Endothelial cell of umbilical vein (primary cell): Measurements from ENCODE around the gene MTX1. TPM values are rescaled to one million over a fixed set of nuclear protein-coding genes. Genes with fewer than 3 reads are reported as not detected.

Experiments
- BruUV-seq: library from RNA; stranded (reverse); fragments of 400-500 nt; replicated peaks from 2 replicates; lab custom pipeline; 2021; lab: Mats Ljungman, UMichigan
- CTCF ChIA-PET: fragments of 300-600, 350-600 bp; sonication (Branson Sonifier 250); formaldehyde crosslinking; loops from one replicate; lab custom pipeline; 2021; ENCODE audit warnings: antibody characterized with exemption, inconsistent platforms; lab: Charles Lee
- POLR2A ChIA-PET: fragments of 300-600, 350-600 bp; sonication (Branson Sonifier 250); formaldehyde crosslinking; loops from one replicate; lab custom pipeline; 2021; ENCODE audit warnings: antibody characterized with exemption, inconsistent platforms; lab: Charles Lee
- DNase-seq: peaks from one replicate; pipeline ENCODE4 v3.0.0-alpha.2; 2011; ENCODE audit warnings: low read depth, low spot score
- FAIRE-seq: peaks from 2 replicates; lab custom pipeline; 2011; peaks lifted over from hg19 to GRCh38; lab: Jason Lieb, UNC
- H2AFZ ChIP-seq: 2 replicates; pipeline ENCODE4 v1.6.0; 2012; ENCODE audit warnings: low read depth, low read length, control low read depth, inconsistent platforms
- H3K27ac ChIP-seq: 2 replicates; pipeline ENCODE4 v1.5.1; 2011; ENCODE audit warnings: low read depth, mild to moderate bottlenecking, control low read depth, low read length, moderate library complexity; ENCODE audit not compliant: insufficient read depth
- H3K27me3 ChIP-seq, 2 experiments: 2 replicates each; pipeline versions ENCODE4 v1.6.0 to v1.6.1; 2011; ENCODE audit warnings: low read length in 2 of 2, mixed read lengths in 1 of 2; ENCODE audit not compliant: control insufficient read depth in 2 of 2, insufficient read depth in 2 of 2
- H3K36me3 ChIP-seq, 2 experiments: 2 replicates in 1 of 2; 3 replicates in 1 of 2; pipeline ENCODE4 v1.5.1; 2011; ENCODE audit warnings: low read length in 2 of 2, mild to moderate bottlenecking in 1 of 2, moderate library complexity in 1 of 2; ENCODE audit not compliant: control insufficient read depth in 2 of 2, insufficient read depth in 2 of 2; ENCODE audit errors: extremely low read depth in 1 of 2
- H3K4me1 ChIP-seq: 3 replicates; pipeline ENCODE4 v1.5.1; 2011; ENCODE audit warnings: mild to moderate bottlenecking, low read length; ENCODE audit not compliant: control insufficient read depth, insufficient read depth; ENCODE audit errors: extremely low read depth
- H3K4me2 ChIP-seq: 2 replicates; pipeline ENCODE4 v1.6.1; 2011; ENCODE audit warnings: low read length, control low read depth, mixed read lengths; ENCODE audit not compliant: insufficient read depth
- H3K4me3 ChIP-seq, 3 experiments: fragments of 200-600 bp in 1 of 3; sonication (generic), shearing (Covaris generic) in 1 of 3; replicated peaks in 1 of 3; 2 replicates each; pipeline ENCODE4 v1.5.1; 2011 to 2016; ENCODE audit warnings: control low read depth in 3 of 3, low read length in 3 of 3, mild to moderate bottlenecking in 2 of 3, inconsistent platforms in 1 of 3, low read depth in 1 of 3, moderate library complexity in 1 of 3; ENCODE audit not compliant: insufficient read depth in 1 of 3
- H3K79me2 ChIP-seq: 2 replicates; pipeline ENCODE4 v1.6.0; 2012; ENCODE audit warnings: low read length, inconsistent platforms; ENCODE audit not compliant: control insufficient read depth, insufficient read depth
- H3K9ac ChIP-seq: replicated peaks from 2 replicates; pipeline ENCODE3; 2011; ENCODE audit warnings: low read length, control low read depth; ENCODE audit not compliant: insufficient read depth; ENCODE audit errors: extremely low read depth
- H3K9me1 ChIP-seq: replicated peaks from 3 replicates; pipeline ENCODE4 v1.6.0; 2011; ENCODE audit warnings: mild to moderate bottlenecking, low read length; ENCODE audit not compliant: control insufficient read depth, insufficient read depth; ENCODE audit errors: extremely low read depth
- H3K9me3 ChIP-seq: replicated peaks from 2 replicates; pipeline ENCODE4 v1.5.1; 2012; ENCODE audit warnings: low read length, inconsistent platforms; ENCODE audit not compliant: control insufficient read depth, insufficient read depth
- H4K20me1 ChIP-seq: replicated peaks from 2 replicates; pipeline ENCODE3; 2011; ENCODE audit warnings: mild to moderate bottlenecking, low read length; ENCODE audit not compliant: control insufficient read depth, insufficient read depth; ENCODE audit errors: extremely low read depth
- EZH2 ChIP-seq: IDR thresholded peaks from 2 replicates; pipeline ENCODE4 v1.6.1; 2012; ENCODE audit warnings: borderline replicate concordance, low read depth, mild to moderate bottlenecking, moderate library complexity, low read length, inconsistent platforms; ENCODE audit not compliant: severe bottlenecking
- FOS ChIP-seq: IDR thresholded peaks from 2 replicates; pipeline ENCODE4 v1.6.1; 2011; ENCODE audit warnings: mild to moderate bottlenecking, low read length, moderate library complexity, borderline replicate concordance; ENCODE audit not compliant: insufficient read depth
- GATA2 ChIP-seq: IDR thresholded peaks from 2 replicates; pipeline ENCODE4 v1.7.0; 2011; ENCODE audit warnings: low read depth, mild to moderate bottlenecking, moderate library complexity, mixed read lengths, low read length; ENCODE audit not compliant: insufficient read length, insufficient read depth
- JUN ChIP-seq: IDR thresholded peaks from 2 replicates; pipeline ENCODE4 v1.6.1; 2011; ENCODE audit warnings: borderline replicate concordance, low read depth; ENCODE audit not compliant: insufficient read length, insufficient read depth
- MYC ChIP-seq: IDR thresholded peaks from one replicate; pipeline ENCODE4 v1.6.1; 2011; ENCODE audit warnings: mild to moderate bottlenecking, low read depth, low read length
- POLR2A ChIP-seq: IDR thresholded peaks from 2 replicates; pipeline ENCODE4 v1.6.1; 2012; ENCODE audit warnings: low read depth, mild to moderate bottlenecking, control low read depth, low read length
- POLR2AphosphoS5 ChIP-seq: IDR thresholded peaks from 2 replicates; pipeline ENCODE4 v1.6.1; 2012; ENCODE audit warnings: low read depth, mild to moderate bottlenecking, control low read depth, low read length, moderate library complexity; ENCODE audit not compliant: insufficient read depth
- dilution Hi-C: fragments of 300-500 bp; cut with MboI; formaldehyde crosslinking; loops from one replicate; pipeline ENCODE4 v1.15.0; 2019; ENCODE audit warnings: low sequenced_read_pairs; ENCODE audit not compliant: extremely low pct_ligation_motif_present
- intact Hi-C: fragments of 100-400 bp; cut with micrococcal nuclease; formaldehyde crosslinking; loops from one replicate; pipeline ENCODE4 v1.10.0; 2022
- polyA plus RNA-seq, 4 experiments: library from polyadenylated mRNA; depleted of rRNA in 3 of 4; stranded (reverse) in 3 of 4; unstranded in 1 of 4; fragments of >200 nt; gene quantifications; 2 replicates each; pipeline versions ENCODE4 v1.2.1 to v1.2.3, GENCODE V29; 2011 to 2012; ENCODE audit warnings: missing spikeins in 1 of 4
- total RNA-seq: library from RNA; stranded (reverse); gene quantifications from 2 replicates; pipeline ENCODE4 v1.2.3, GENCODE V29; 2021
- TF ChIP-seq, protein P1 (sequence below): IDR thresholded peaks from 2 replicates; pipeline ENCODE4 v1.6.1; 2011; ENCODE audit not compliant: insufficient read depth, insufficient read length
- TF ChIP-seq, protein P2 (sequence below), 2 donors: IDR thresholded peaks; 1 replicate in 1 of 2; 2 replicates in 1 of 2; pipeline ENCODE4 v1.5.1; 2011; ENCODE audit warnings: low read length in 2 of 2, mild to moderate bottlenecking in 2 of 2, moderate library complexity in 2 of 2, control low read depth in 1 of 2, inconsistent platforms in 1 of 2, low read depth in 1 of 2; ENCODE audit not compliant: insufficient read depth in 1 of 2; ENCODE audit errors: extremely low read depth in 1 of 2

Gene MTX1
- total and polyA plus RNA-seq, 2 donors (not counting 3 experiments of a cell fraction or from before 2014, with no cell fraction given), result 53.0 to 109 TPM

- Histone ChIP-seq H3K9me1 (no peaks in the 10 kb centered on the region), H3K79me2 (peaks cover 2% of the 10 kb centered on the region), H2AFZ (peak overlapping the region; percentile 49), H4K20me1 (no peaks in the 10 kb centered on the region), H3K4me2 (peak overlapping the region; percentile 23), H3K36me3 (no peaks in the 10 kb centered on the region), H3K4me3 (no peak overlapping the region), H3K27ac (no peak overlapping the region), H3K9me3 (no peaks in the 10 kb centered on the region), H3K4me1 (peaks cover 21% of the 10 kb centered on the region), H3K27me3 (no peaks in the 10 kb centered on the region), H3K9ac (peak overlapping the region; percentile 30)
- ChIA-PET CTCF (interaction anchor here (0.7 to 4.3 kb wide), 21 partner anchors 9 to 441 kb away, joined by 3 to 69 read pairs (median 7); partner anchors contain the start of gene KRTCAP2), POLR2A (interaction anchor here (0.6 to 1.3 kb wide), 2 partner anchors 11 to 68 kb away, joined by 3 to 8 read pairs; no protein-coding TSS in a partner anchor)
- peak; percentile 81 for DNase-seq
- intact Hi-C loops, result loop anchor here (1.0 to 5.0 kb wide), 3 partner anchors 19 to 385 kb away; no protein-coding TSS in a partner anchor
- peak; percentile 94 for FAIRE-seq
- BruUV-seq, result no TSS peak
- no peak for TF ChIP-seq MYC
- no peak for TF ChIP-seq GATA2
- TF ChIP-seq POLR2A, result peak; percentile 42
- TF ChIP-seq POLR2AphosphoS5, result no peak
- TF ChIP-seq, protein P1, sequence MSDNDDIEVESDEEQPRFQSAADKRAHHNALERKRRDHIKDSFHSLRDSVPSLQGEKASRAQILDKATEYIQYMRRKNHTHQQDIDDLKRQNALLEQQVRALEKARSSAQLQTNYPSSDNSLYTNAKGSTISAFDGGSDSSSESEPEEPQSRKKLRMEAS, result no peak
- TF ChIP-seq EZH2, result no peak
- TF ChIP-seq, protein P2, sequence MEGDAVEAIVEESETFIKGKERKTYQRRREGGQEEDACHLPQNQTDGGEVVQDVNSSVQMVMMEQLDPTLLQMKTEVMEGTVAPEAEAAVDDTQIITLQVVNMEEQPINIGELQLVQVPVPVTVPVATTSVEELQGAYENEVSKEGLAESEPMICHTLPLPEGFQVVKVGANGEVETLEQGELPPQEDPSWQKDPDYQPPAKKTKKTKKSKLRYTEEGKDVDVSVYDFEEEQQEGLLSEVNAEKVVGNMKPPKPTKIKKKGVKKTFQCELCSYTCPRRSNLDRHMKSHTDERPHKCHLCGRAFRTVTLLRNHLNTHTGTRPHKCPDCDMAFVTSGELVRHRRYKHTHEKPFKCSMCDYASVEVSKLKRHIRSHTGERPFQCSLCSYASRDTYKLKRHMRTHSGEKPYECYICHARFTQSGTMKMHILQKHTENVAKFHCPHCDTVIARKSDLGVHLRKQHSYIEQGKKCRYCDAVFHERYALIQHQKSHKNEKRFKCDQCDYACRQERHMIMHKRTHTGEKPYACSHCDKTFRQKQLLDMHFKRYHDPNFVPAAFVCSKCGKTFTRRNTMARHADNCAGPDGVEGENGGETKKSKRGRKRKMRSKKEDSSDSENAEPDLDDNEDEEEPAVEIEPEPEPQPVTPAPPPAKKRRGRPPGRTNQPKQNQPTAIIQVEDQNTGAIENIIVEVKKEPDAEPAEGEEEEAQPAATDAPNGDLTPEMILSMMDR (IDR thresholded peaks at IDR 0.05; ENCODE audit: extremely low read depth in 1 of 2, insufficient read depth in 1 of 2, low read depth in 1 of 2, low read length in 2 of 2), result peak; percentile 83 to 84
- no peak for TF ChIP-seq FOS
- TF ChIP-seq JUN, result no peak
- dilution Hi-C loops, result no loop called here
Measured at GRCh38 chr1:155206891-155207805, 1.3 kb upstream of the MTX1 start.
